HuH-7 (cell line): ENCODE measurements around the gene VAV2.

Source experiments
- DNase-seq: peaks from one replicate; pipeline ENCODE4 v3.0.0; 2011; ENCODE audit warnings: low spot score

The VAV2 gene

GRCh38 chr9:133991964-133992779 lies at the start of gene VAV2:
Gene VAV2, minus strand, starts transcription at chr9:133992324. Its CDS starts 46 bp downstream, at chr9:133992278.
- DNase-seq: peak; percentile 66

DNA sequence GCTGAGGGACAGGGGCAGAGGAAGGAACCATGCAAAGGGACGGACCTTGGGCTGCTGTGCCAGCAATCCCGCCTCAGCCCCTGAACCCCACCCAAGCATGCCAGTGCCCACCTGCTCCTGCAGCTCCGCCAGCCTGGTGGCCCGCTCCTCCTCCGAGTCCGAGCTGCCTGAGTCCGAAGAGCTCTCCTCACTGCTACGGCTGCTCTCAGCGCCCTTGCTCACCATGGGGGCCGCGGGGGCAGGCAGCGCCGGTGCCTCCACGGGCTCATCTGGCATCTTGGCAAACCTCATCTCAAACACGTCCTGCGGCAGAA lies 49.5 kb upstream of the VAV2 start:
- DNase-seq: no peak

GRCh38 chr9:134040781-134041648 lies 48.9 kb upstream of the VAV2 start:
- DNase-seq: no peak

GRCh38 chr9:134040176-134040565 lies 48.0 kb upstream of the VAV2 start:
- no peak for DNase-seq

- no peak for DNase-seq
Observed at GRCh38 chr9:134039386-134040175, 47.5 kb upstream of the VAV2 start.

DNA sequence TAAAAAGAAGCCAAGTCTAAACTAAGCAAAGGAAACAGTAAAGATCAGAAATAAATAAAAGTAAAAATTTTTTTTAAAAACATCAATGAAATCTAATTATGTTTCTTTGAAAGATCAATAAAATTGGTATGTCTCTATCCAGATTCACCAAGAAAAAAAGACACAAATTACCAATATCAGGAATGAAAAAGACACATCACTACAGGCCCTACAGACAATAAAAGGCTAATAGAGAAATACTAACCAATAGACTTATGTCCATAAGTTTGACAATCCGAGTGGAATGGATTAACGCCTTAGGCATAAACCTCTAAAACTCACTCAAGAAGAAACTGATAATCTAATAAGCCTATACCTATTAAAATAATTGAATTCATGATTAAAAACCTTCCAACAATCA lies 45.5 kb upstream of the VAV2 start:
- DNase-seq: no peak

- DNase-seq: no peak
Observed at GRCh38 chr9:134036130-134036529, 44.0 kb upstream of the VAV2 start.

DNA sequence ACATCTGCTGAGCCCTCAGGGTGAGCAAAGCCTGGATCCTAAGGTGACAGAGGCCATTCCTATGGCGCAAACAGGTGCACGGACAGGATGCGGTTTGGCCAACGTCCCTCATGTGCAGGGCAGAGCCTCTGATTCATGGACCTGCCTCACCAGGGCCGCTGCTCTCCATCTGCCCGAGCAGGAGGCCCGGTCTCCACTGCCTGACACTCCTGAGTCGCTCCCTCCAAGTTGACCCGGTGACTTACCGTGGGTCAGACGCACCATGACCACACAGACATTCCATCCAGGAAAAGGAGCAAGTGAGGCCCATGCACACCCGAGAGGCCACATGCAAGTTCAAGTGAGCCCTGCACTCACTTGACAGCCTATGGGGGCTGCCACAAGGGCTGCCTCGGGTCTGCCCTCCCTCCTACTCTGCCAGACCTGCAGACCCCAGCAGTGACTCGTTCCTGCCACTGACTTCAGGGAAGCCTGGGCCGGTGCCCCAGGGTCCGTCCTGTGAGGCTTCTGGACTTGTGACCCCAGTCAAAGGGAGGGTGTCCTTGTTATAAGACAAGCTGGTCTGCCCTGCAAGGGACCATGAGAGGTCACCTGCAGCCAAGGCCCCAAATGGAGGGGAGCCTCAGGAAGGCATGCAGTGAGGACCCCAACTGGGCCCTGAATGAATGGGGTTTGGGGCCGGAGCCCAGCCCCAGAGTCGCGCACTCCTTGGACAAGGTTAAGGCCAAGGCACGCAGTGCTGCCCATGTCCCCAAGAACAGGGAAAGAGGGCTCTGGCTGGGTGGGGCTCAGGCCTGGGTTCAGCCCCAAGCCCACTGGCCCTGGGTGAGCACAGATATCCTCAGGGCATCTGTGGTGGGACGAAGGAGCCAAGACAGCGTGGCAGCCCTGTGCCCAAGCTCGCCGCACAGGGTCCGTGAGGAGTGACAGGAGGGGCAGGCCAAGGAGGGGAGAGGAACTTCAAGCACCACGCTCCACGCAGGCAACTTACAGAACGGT lies 43.2 kb upstream of the VAV2 start:
- DNase-seq: no peak

GRCh38 chr9:134034215-134035040 lies 42.3 kb upstream of the VAV2 start:
- DNase-seq: no peak

DNA sequence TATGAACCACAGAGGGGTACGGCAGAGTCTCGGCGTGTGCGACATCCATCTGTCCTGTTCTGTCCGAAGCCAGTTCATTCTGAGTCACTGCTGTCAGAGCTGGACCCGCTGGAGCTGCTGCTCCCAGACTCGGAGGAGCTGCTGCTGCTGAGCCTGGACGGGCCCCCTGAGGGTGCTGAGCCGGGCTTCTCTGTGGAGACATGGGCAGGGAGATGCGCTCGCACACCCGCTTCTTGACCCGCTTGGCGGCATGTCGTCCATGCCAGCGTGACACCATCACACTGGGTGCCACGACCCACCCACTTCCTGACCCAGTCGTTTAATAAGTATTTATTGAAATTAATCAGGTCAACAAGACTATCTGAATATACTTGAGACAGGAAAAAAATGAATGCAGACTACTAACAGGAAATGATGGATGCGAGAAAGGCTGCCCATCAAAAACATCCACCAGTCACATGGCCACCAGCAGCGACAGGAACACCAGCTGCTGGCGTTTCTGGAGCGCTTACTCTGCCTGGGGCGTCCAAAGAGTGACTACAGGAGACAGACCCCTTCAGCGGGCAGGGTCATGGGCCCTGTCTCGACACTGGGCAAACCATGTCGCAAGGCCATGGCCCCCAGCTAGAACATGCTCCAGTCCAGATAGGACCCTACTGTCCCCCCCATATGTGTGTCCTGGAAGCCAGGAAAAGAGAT lies 41.5 kb upstream of the VAV2 start:
- DNase-seq: no peak

DNA sequence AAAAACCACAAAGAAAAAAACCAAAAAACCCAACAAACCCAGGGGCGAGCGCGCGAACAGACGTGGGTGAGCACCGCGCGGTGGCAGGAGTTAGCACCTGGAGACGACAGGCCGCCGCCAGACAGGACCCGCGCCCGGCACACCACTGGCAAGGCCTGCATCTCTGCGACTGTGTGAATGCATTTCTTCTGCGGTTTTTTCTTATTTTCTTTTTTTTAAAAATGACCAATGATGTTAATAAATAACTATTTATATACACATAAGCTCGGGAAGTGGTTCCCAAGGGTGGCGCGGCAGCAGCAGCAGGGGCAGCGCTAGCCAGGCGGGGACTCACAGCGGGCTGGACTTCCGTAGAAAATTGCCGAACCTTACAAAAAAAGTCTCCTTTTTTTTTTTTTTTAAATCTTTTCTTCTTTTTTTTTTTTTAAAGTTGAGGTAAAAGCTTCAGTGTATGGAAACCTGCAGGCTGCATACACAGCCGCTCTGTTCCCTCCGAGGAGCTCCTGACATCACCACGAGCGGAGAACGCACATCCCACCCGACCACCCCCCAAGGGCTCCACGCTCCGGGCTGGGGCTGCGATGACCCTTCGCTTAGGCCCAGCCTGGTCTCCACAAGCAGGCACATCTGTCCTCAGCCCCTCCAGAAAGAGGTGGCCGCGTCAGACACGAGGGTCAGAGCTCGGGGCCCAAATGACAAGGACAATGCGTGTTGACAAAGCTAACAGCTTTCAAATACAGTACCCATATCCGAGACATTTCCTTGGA lies 40.5 kb upstream of the VAV2 start:
- DNase-seq: no peak

DNA sequence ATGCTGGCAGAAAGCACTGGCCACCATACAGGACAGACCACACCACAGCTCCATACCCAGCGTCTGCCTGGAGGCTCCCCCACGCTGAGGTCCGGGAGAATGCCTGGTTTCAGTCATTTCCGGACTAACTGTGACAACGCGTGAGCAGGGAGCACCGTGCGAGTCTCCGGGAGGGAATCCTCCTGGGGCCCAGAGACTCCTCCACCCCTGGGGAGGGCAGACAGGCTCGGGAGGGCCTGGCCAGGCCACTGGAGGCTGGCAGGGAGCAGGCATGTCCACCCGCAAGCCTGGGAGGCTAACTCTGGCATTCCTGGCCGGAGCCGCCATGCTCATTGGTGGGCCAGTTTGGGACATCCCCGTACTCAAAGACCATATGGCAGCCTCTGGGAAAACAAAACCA lies 39.7 kb upstream of the VAV2 start:
- no peak for DNase-seq

GRCh38 chr9:134030821-134031470 lies 38.8 kb upstream of the VAV2 start:
- no peak for DNase-seq

- DNase-seq: no peak
Observed at GRCh38 chr9:134029248-134030226, 37.4 kb upstream of the VAV2 start.

GRCh38 chr9:134028575-134029247 lies 36.6 kb upstream of the VAV2 start:
- no peak for DNase-seq

DNA sequence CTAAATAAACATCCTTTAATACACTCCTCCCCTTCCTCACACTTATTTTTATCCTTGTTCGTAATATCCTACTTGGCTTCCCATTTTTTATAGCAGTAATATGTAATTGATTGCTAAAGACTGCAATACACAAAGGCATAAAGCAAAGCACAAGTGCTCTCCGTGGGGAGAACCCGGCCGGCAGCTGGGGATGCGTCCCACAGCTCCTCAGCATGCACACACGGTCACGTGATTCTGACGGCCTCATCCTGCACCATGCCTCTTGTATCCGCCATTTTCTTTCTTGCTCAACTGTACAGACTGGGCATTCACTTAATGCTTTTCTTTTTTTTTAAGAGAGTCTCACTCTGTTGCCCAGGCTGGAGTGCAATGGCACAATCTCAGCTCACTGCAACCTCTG lies 36.0 kb upstream of the VAV2 start:
- DNase-seq: no peak

- DNase-seq: no peak
Observed at GRCh38 chr9:134027561-134027960, 35.4 kb upstream of the VAV2 start.
